Thoracic aorta (tissue), 2 donors: Measurements from ENCODE around the gene CCDC85A. TPM values are rescaled to one million over a fixed set of nuclear protein-coding genes. Genes with fewer than 3 reads are reported as not detected.

Experiments
- ATAC-seq: fragments of 150-250 bp; one replicate; pipeline ENCODE4 v1.8.0; 2017; ENCODE audit warnings: low read depth; ENCODE audit not compliant: insufficient number of reproducible peaks, low FRiP score
- DNase-seq: peaks from one replicate; pipeline ENCODE4 v3.0.0-alpha.2; 2020; ENCODE audit warnings: low spot score
- H3K27ac ChIP-seq, 2 donors: fragments of 200-600 bp; sonication (generic); 1 replicate in 1 of 2; 2 replicates in 1 of 2; pipeline ENCODE4 v1.5.1; 2016; ENCODE audit warnings: mild to moderate bottlenecking in 2 of 2, moderate library complexity in 2 of 2
- H3K27me3 ChIP-seq: fragments of 200-600 bp; sonication (generic); replicated peaks from 2 replicates; pipeline ENCODE4 v1.6.0; 2016; ENCODE audit warnings: mild to moderate bottlenecking; ENCODE audit not compliant: insufficient read depth
- H3K36me3 ChIP-seq: fragments of 200-600 bp; sonication (generic); one replicate; pipeline ENCODE4 v1.5.1; 2016
- H3K4me1 ChIP-seq, 2 donors: fragments of 200-600 bp; sonication (generic); 1 replicate in 1 of 2; 2 replicates in 1 of 2; pipeline versions ENCODE4 v1.5.1 to v1.6.0; 2016; ENCODE audit warnings: low read depth in 2 of 2, mild to moderate bottlenecking in 1 of 2; ENCODE audit not compliant: control insufficient read depth in 1 of 2
- H3K4me3 ChIP-seq: fragments of 200-600 bp; sonication (generic); 2 replicates; pipeline ENCODE4 v1.5.1; 2016; ENCODE audit warnings: mild to moderate bottlenecking
- H3K9me3 ChIP-seq: fragments of 200-600 bp; sonication (generic); 2 replicates; pipeline ENCODE4 v1.5.1; 2016
- total RNA-seq, 2 donors: library from RNA; depleted of rRNA; stranded (reverse); fragments of >200 nt; gene quantifications; one replicate each; pipeline versions ENCODE4 v1.1.0 to v1.2.3, GENCODE V29; 2016
- TF ChIP-seq, protein P1 (sequence below): fragments of 200-600 bp; sonication (generic); IDR thresholded peaks from one replicate; pipeline ENCODE4 v1.5.1; 2019; ENCODE audit warnings: antibody characterized with exemption

CCDC85A gene
- total RNA-seq, 2 donors from 2014 or later: 3.7 to 4.2 TPM

DNA sequence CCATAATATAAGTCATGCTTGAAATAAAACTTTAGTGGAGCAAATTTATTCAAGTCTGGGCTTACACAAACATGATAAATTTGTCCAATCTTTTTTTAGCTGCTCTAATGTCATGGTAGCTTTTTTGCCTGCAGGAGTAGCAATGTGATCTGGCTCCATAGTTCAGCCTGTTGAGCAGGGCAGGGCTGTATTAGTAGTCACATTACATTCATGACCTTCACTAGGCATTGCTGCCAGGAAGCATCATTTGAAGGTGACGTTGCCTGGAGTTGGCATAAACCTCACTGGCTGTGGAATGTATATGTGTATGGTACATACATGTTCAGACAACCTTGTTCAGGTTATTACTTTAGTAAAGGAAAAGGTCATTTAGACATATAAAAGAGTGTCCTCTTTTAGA is 76.6 kb downstream of the CCDC85A start:
- Histone ChIP-seq H3K4me3 (no peak overlapping the region), H3K27me3 (no peaks in the 10 kb centered on the region), H3K27ac (no peak overlapping the region), H3K36me3 (no peaks in the 10 kb centered on the region), H3K4me1 (no peaks in the 10 kb centered on the region), H3K9me3 (no peaks in the 10 kb centered on the region)
- DNase-seq (no peak), ATAC-seq (no peak)
- TF ChIP-seq, protein P1, sequence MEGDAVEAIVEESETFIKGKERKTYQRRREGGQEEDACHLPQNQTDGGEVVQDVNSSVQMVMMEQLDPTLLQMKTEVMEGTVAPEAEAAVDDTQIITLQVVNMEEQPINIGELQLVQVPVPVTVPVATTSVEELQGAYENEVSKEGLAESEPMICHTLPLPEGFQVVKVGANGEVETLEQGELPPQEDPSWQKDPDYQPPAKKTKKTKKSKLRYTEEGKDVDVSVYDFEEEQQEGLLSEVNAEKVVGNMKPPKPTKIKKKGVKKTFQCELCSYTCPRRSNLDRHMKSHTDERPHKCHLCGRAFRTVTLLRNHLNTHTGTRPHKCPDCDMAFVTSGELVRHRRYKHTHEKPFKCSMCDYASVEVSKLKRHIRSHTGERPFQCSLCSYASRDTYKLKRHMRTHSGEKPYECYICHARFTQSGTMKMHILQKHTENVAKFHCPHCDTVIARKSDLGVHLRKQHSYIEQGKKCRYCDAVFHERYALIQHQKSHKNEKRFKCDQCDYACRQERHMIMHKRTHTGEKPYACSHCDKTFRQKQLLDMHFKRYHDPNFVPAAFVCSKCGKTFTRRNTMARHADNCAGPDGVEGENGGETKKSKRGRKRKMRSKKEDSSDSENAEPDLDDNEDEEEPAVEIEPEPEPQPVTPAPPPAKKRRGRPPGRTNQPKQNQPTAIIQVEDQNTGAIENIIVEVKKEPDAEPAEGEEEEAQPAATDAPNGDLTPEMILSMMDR: no peak

DNA sequence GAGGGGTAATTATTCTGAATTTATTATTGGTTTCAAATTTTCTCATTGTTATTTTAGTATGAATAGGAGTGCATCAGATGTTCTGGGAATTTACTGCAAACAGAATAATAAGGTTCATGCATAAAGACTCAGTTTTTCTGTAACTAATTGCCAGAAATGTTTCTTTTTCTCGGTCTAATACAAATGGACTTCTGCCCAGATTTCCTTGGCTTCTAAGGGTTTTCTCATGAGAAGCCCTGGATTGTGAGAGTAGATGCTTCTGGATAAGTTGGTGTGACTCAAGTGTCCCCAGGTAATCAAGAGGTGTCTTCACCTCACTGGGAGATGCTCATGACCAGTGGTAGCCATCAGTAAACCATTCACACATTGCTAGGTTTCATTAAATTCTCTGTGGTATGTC is 78.5 kb downstream of the CCDC85A start:
- Histone ChIP-seq H3K36me3 (no peaks in the 10 kb centered on the region), H3K9me3 (no peaks in the 10 kb centered on the region), H3K4me3 (no peak overlapping the region), H3K27ac (no peak overlapping the region), H3K4me1 (no peaks in the 10 kb centered on the region), H3K27me3 (no peaks in the 10 kb centered on the region)
- DNase-seq (no peak), ATAC-seq (no peak)
- TF ChIP-seq, protein P1: no peak

DNA sequence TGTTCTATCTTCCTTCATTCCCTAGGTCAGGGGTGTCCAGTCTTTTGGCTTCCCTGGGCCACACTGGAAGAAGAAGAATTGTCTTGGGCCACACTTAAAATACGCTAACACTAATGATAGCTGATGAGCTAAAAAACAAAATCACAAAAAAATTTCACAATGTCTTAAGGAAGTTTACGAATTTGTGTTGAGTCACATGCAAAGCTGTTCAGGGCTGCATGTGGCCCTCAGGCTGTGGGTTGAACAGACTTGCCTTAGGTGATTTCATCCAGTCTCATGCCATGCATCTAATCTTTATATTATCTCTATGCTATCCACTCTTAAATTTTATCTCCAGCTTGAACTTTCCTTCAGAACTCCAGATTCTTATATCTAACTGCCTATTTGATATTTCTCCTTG is 80.1 kb downstream of the CCDC85A start:
- no peaks in the 10 kb centered on the region for H3K36me3 ChIP-seq

DNA sequence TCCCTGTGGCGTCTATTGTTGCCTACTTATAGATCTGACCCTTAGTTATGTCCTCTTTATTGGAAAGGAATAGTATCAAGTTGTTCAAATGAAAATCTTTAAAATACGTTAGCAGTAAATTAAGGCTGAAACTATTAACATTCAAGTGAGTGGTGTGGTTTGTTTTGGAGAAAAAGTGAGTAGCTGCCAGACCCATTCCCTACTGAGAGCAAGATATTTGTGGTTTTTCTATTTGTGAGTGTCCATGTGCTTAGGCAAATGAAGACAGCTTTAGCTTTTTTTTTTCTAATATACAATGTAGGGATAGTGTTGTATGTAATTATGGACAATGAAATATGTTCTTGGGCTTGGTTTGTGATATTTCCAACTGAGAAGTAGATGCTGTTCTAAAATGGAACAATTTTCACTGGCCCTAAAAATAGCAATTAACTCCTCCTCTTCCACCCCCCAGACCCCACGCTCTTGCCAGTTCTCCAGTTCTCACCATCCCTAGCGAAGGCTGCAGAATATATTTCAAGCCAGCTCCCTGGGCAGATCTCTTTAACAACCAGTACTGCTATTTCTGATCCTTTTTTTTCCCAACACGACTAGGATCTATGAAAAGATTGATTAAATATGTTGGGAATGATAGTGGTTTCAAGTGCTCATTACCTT is 83.1 kb downstream of the CCDC85A start:
- Histone ChIP-seq H3K27ac (no peak overlapping the region), H3K9me3 (no peaks in the 10 kb centered on the region), H3K27me3 (no peaks in the 10 kb centered on the region), H3K4me3 (no peak overlapping the region), H3K36me3 (no peaks in the 10 kb centered on the region), H3K4me1 (no peaks in the 10 kb centered on the region)
- DNase-seq (no peak), ATAC-seq (no peak)
- TF ChIP-seq, protein P1: no peak

More for the DNA sequence above, 80.1 kb downstream of the CCDC85A start:
- DNase-seq (no peak), ATAC-seq (no peak)
- H3K27me3 ChIP-seq: no peaks in the 10 kb centered on the region
- H3K27ac ChIP-seq: no peak overlapping the region
- H3K9me3 ChIP-seq: no peaks in the 10 kb centered on the region
- TF ChIP-seq, protein P1: no peak
- H3K4me1 ChIP-seq: no peaks in the 10 kb centered on the region
- H3K4me3 ChIP-seq: no peak overlapping the region

DNA sequence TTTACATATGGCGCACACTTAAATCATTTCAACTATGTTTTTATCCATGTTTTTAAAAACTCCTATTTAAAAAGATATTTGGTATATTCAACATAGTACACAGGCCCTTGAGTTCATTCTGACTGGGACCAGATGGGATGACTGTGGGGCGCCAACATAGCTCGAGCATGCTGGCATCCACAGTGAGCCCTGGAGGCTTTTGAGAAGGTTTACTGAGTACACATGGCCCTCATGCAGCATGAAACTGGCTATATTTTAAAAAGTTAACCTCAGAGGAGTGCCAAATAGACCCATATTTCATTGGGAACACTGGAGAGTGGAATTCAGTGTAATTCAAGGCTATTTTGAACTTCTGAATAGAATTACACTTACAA is 83.6 kb downstream of the CCDC85A start:
- H3K9me3 ChIP-seq: no peaks in the 10 kb centered on the region
- no peak overlapping the region for H3K4me3 ChIP-seq
- no peaks in the 10 kb centered on the region for H3K36me3 ChIP-seq
- H3K27me3 ChIP-seq: no peaks in the 10 kb centered on the region
- ATAC-seq (no peak), DNase-seq (no peak)
- TF ChIP-seq, protein P1: no peak
- no peaks in the 10 kb centered on the region for H3K4me1 ChIP-seq
- H3K27ac ChIP-seq: no peak overlapping the region
